HEK293T (cell line): ENCODE results near the gene OR4D5.

Experiments
- CTCF ChIA-PET: fragments of 350-600 bp; formaldehyde crosslinking; extraction: SDS; loops from one replicate; lab custom pipeline; 2021; ENCODE audit warnings: antibody characterized with exemption, inconsistent platforms; lab: Yijun Ruan, JAX
- POLR2A ChIA-PET: fragments of 350-600 bp; formaldehyde crosslinking; extraction: SDS; loops from one replicate; lab custom pipeline; 2020; ENCODE audit warnings: antibody characterized with exemption, inconsistent platforms; lab: Yijun Ruan, JAX
- DNase-seq: peaks from one replicate; pipeline ENCODE4 v3.0.0; 2012; ENCODE audit warnings: mixed read lengths; ENCODE audit errors: extremely low spot score
- ARNT ChIP-seq: fragments of 450-650 bp; IDR thresholded peaks from 2 replicates; pipeline ENCODE4 v1.6.1; 2017; ENCODE audit warnings: mild to moderate bottlenecking
- BHLHE40 ChIP-seq: fragments of 450-650 bp; IDR thresholded peaks from 2 replicates; pipeline ENCODE4 v1.6.1; 2016; ENCODE audit warnings: mild to moderate bottlenecking, moderate library complexity, borderline replicate concordance
- CTBP1 ChIP-seq: fragments of 450-650 bp; IDR thresholded peaks from 2 replicates; pipeline ENCODE4 v1.6.1; 2016; ENCODE audit warnings: borderline replicate concordance
- ELF4 ChIP-seq: fragments of 450-650 bp; IDR thresholded peaks from 2 replicates; pipeline ENCODE4 v1.6.1; 2017; ENCODE audit warnings: antibody characterized with exemption
- FOXA1 ChIP-seq: fragments of 450-650 bp; IDR thresholded peaks from 2 replicates; pipeline ENCODE4 v1.6.1; 2016; ENCODE audit warnings: mild to moderate bottlenecking
- FOXK2 ChIP-seq: fragments of 450-650 bp; IDR thresholded peaks from 2 replicates; pipeline ENCODE4 v1.6.1; 2016; ENCODE audit warnings: mild to moderate bottlenecking
- FOXM1 ChIP-seq: fragments of 450-650 bp; IDR thresholded peaks from 2 replicates; pipeline ENCODE4 v1.6.1; 2017; ENCODE audit warnings: mild to moderate bottlenecking, borderline replicate concordance
- HDGF ChIP-seq: fragments of 450-650 bp; IDR thresholded peaks from 2 replicates; pipeline ENCODE4 v1.6.1; 2017; ENCODE audit warnings: antibody characterized with exemption, borderline replicate concordance
- L3MBTL2 ChIP-seq: fragments of 450-650 bp; conservative IDR thresholded peaks from 2 replicates; pipeline ENCODE4 v1.6.1; 2016; ENCODE audit warnings: mild to moderate bottlenecking
- LEF1 ChIP-seq: fragments of 450-650 bp; IDR thresholded peaks from 2 replicates; pipeline ENCODE4 v1.6.1; 2017; ENCODE audit warnings: mild to moderate bottlenecking, borderline replicate concordance
- NFRKB ChIP-seq: fragments of 450-650 bp; IDR thresholded peaks from 2 replicates; pipeline ENCODE4 v1.6.1; 2016; ENCODE audit warnings: mild to moderate bottlenecking, moderate library complexity
- PKNOX1 ChIP-seq: fragments of 450-650 bp; IDR thresholded peaks from 2 replicates; pipeline ENCODE4 v1.6.1; 2016
- SP1 ChIP-seq: fragments of 450-650 bp; IDR thresholded peaks from 2 replicates; pipeline ENCODE4 v1.6.1; 2017
- SUZ12 ChIP-seq: fragments of 450-650 bp; IDR thresholded peaks from 2 replicates; pipeline ENCODE4 v1.6.1; 2016; ENCODE audit warnings: mild to moderate bottlenecking
- TARDBP ChIP-seq: fragments of 450-650 bp; IDR thresholded peaks from 2 replicates; pipeline ENCODE4 v1.6.1; 2016
- ZNF384 ChIP-seq: fragments of 450-650 bp; IDR thresholded peaks from 2 replicates; pipeline ENCODE4 v1.6.1; 2016

The OR4D5 gene

DNA sequence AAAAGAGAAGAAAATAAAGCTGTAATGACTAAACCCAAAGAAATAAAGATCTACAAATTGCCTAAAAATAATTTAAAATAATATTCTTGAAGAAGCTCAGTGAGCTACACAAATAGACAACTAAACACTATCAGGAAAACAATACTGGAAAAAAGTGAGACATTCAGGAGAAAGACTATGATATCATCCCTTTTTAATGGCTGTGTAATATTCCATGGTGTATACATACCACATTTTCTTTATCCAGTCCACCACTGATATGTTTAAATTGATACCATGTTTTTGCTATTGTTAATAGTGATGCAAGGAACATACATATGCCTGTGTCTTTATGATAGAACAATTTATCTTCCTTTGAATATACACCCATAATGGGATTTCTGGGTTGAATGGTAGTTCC, 17.3 kb downstream of the OR4D5 start:
- CTCF ChIA-PET = interaction anchor here (0.6 kb wide), 1 partner anchor 9 kb away, joined by 3 read pairs; no protein-coding TSS in a partner anchor
- no peak for TF ChIP-seq BHLHE40
- TF ChIP-seq SUZ12 = no peak
- no peak for TF ChIP-seq HDGF
- no peak for TF ChIP-seq L3MBTL2
- TF ChIP-seq FOXA1 = no peak
- no peak for TF ChIP-seq TARDBP
- TF ChIP-seq ARNT = no peak
- no peak for TF ChIP-seq ELF4
- no peak for TF ChIP-seq FOXK2
- POLR2A ChIA-PET = no interaction called here
- DNase-seq = no peak

DNA sequence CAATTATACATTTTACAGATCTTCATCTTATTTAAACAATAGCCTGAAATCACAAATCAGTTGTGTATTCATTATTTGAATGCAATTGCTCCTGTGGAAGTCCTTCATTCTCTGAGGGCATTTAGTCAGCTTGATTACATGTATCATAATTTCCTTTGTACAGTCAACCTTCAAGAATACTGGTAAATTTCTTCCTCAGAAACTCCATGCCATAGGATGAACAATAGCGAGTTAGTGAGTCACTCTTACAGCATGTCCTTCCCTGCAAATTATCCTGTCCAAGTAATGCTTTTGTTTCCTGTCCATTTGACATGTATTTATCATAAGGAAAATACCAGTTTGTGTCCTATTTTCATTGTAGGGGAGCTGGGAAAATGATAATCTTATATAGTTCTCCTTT, 34.4 kb downstream of the OR4D5 start:
- TF ChIP-seq TARDBP (no peak), FOXA1 (no peak), HDGF (no peak), PKNOX1 (no peak), LEF1 (no peak), ZNF384 (no peak), ARNT (no peak), ELF4 (no peak), BHLHE40 (no peak), CTBP1 (no peak), FOXM1 (no peak), SUZ12 (no peak), L3MBTL2 (no peak), NFRKB (no peak), SP1 (no peak), FOXK2 (no peak)
- POLR2A ChIA-PET = no interaction called here
- CTCF ChIA-PET = no interaction called here
- DNase-seq = no peak

GRCh38 chr11:123976770-123977560, 37.5 kb downstream of the OR4D5 start:
- ChIA-PET POLR2A (no interaction called here), CTCF (no interaction called here)
- no peak for DNase-seq
- TF ChIP-seq ARNT (no peak), CTBP1 (no peak), FOXM1 (no peak), ZNF384 (no peak), SP1 (no peak), TARDBP (no peak)

DNA sequence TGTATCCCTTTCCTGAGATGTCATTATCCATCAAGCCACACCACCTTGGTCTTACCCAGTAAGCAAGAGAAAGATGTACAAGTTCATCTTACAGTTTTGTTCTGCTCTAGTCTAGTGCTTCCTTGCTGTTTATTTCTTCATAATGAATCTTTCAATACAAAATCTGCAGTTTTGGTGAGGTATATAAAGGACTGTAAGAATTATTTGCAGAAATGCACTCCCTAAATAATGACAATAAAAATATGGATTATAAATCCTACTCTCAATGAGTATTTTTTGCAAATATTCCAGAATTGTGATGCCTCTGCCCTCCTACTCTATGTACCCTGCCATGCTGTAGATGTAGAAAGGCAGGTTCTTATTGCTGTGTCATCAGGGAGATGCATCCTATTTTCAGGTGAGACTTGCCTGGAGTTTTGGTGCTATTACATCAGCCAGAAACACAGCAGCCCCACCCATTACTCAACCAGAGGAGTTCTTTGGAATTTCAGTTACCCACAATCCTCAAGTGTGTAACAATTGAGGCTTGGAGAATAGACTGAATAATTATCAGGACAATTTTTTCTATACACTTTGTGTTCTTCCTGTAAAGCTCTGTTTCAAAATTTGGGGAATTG, 38.4 kb downstream of the OR4D5 start, which contains the start of gene OR10S1:
Gene OR10S1, minus strand, starts transcription at position 51 of the 617 bp plus-strand sequence. CDS start 117 bp downstream, outside the sequence.
- CTCF ChIA-PET = no interaction called here
- POLR2A ChIA-PET = no interaction called here
- TF ChIP-seq ARNT (no peak), HDGF (no peak)
- DNase-seq = no peak

DNA sequence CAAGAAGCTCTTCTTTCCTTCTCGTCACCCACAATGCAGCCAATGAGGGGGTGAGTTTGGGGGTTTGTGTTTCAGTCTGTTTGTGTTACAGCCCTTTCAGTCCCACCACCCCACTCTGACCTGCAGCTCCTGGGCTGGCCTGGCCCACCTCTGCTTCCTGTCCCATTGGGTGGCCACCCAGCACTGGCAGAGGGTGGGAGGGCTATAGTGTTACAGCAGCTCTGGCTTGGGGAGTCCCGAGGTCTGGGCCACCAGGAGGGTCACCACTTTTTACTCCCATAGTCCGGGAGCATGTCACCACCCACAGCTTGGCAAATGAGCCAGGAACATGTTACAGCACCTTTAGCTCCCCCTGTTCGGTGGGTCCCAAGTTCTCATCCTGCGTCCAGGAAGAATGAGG, 39.9 kb downstream of the OR4D5 start:
- DNase-seq = no peak
- CTCF ChIA-PET = no interaction called here
- POLR2A ChIA-PET = no interaction called here
- no peak for TF ChIP-seq ARNT
- TF ChIP-seq L3MBTL2 = no peak
- TF ChIP-seq FOXA1 = no peak
- no peak for TF ChIP-seq LEF1
- no peak for TF ChIP-seq PKNOX1
- TF ChIP-seq BHLHE40 = no peak
